Fibroblast of lung (primary cell): Measurements from ENCODE around the gene CCDC12.

Experiments
- CTCF ChIP-seq, 2 donors: IDR thresholded peaks in 1 of 2; conservative IDR thresholded peaks in 1 of 2; 1 replicate in 1 of 2; 2 replicates in 1 of 2; pipeline ENCODE4 v1.5.1; 2011 to 2012; ENCODE audit warnings: low read length in 2 of 2, control low read depth in 1 of 2, inconsistent platforms in 1 of 2, low read depth in 1 of 2, mild to moderate bottlenecking in 1 of 2
- EZH2 ChIP-seq: IDR thresholded peaks from 2 replicates; pipeline ENCODE4 v1.5.1; 2012; ENCODE audit warnings: low read length, control low read depth, mild to moderate bottlenecking; ENCODE audit errors: missing control alignments

GRCh38 chr3:46915297-46915822 lies 61.2 kb downstream of the CCDC12 start:
- TF ChIP-seq EZH2, result no peak
- TF ChIP-seq CTCF (conservative IDR thresholded peaks at IDR 0.05 in 1 of 2, IDR thresholded peaks at IDR 0.05 in 1 of 2; ENCODE audit: low read depth in 1 of 2, low read length in 2 of 2), result no peak
